OCI-LY7 (cell line): Measurements from ENCODE around the gene E2F6. TPM values are rescaled to one million over a fixed set of nuclear protein-coding genes. Genes with fewer than 3 reads are reported as not detected.

Experiments
- BruUV-seq: library from RNA; stranded (reverse); fragments of 400-500 nt; replicated peaks from 2 replicates; lab custom pipeline; 2021; lab: Mats Ljungman, UMichigan
- CTCF ChIA-PET: fragments of 300-600 bp; sonication (Branson Sonifier 250); formaldehyde crosslinking; loops from one replicate; lab custom pipeline; 2022; ENCODE audit warnings: antibody characterized with exemption; ENCODE audit not compliant: unreplicated experiment; lab: Charles Lee
- POLR2A ChIA-PET: fragments of 300-600 bp; sonication (Branson Sonifier 250); formaldehyde crosslinking; loops from one replicate; lab custom pipeline; 2022; ENCODE audit warnings: antibody characterized with exemption; lab: Charles Lee
- DNase-seq: peaks from one replicate; pipeline ENCODE4 v3.0.0-alpha.2; 2015; ENCODE audit warnings: low spot score
- H2AFZ ChIP-seq: fragments of 200-600 bp; sonication (generic), shearing (Covaris generic); 2 replicates; pipeline ENCODE4 v1.6.1; 2014; ENCODE audit warnings: mild to moderate bottlenecking, antibody characterized with exemption, low read length, moderate library complexity
- H3K27ac ChIP-seq: fragments of 200-600 bp; sonication (generic); 2 replicates; pipeline ENCODE4 v1.5.1; 2014; ENCODE audit warnings: mixed run types, low read depth, mild to moderate bottlenecking, moderate library complexity, low read length, inconsistent platforms; ENCODE audit not compliant: poor library complexity, severe bottlenecking
- H3K36me3 ChIP-seq: fragments of 200-600 bp; sonication (generic); 2 replicates; pipeline ENCODE4 v1.6.1; 2014; ENCODE audit warnings: mild to moderate bottlenecking, antibody characterized with exemption, low read length, moderate library complexity, mixed read lengths; ENCODE audit not compliant: insufficient read depth
- H3K4me1 ChIP-seq: fragments of 200-600 bp; sonication (generic); 2 replicates; pipeline ENCODE4 v1.5.1; 2014; ENCODE audit warnings: mild to moderate bottlenecking, low read length; ENCODE audit not compliant: insufficient read depth, poor library complexity, severe bottlenecking
- H3K4me2 ChIP-seq: fragments of 200-600 bp; sonication (generic); 2 replicates; pipeline ENCODE4 v1.6.1; 2014; ENCODE audit warnings: mild to moderate bottlenecking, low read length
- H3K4me3 ChIP-seq: fragments of 200-600 bp; sonication (generic); 2 replicates; pipeline ENCODE4 v1.5.1; 2014; ENCODE audit warnings: mild to moderate bottlenecking, low read depth, low read length; ENCODE audit not compliant: poor library complexity, severe bottlenecking
- H3K79me2 ChIP-seq: fragments of 200-600 bp; sonication (generic); 2 replicates; pipeline ENCODE4 v1.6.1; 2016; ENCODE audit warnings: low read depth, mild to moderate bottlenecking, low read length, moderate library complexity, mixed read lengths; ENCODE audit not compliant: insufficient read depth
- H3K9me2 ChIP-seq: fragments of 200-600 bp; sonication (generic); 2 replicates; pipeline ENCODE4 v1.6.1; 2016; ENCODE audit warnings: mild to moderate bottlenecking, low read length, mixed read lengths; ENCODE audit not compliant: insufficient read depth
- H3K9me3 ChIP-seq: fragments of 200-600 bp; sonication (generic); 2 replicates; pipeline ENCODE4 v1.6.1; 2014; ENCODE audit warnings: mild to moderate bottlenecking, mixed run types, low read length, mixed read lengths
- H4K20me1 ChIP-seq: fragments of 200-600 bp; sonication (generic); 2 replicates; pipeline ENCODE4 v1.6.1; 2014; ENCODE audit warnings: mild to moderate bottlenecking, antibody characterized with exemption, low read length, moderate library complexity, mixed read lengths; ENCODE audit not compliant: insufficient read depth
- EZH2phosphoT487 ChIP-seq: fragments of 200-600 bp; sonication (generic); IDR thresholded peaks from 2 replicates; pipeline ENCODE4 v1.6.1; 2018; ENCODE audit warnings: low read depth, borderline replicate concordance, mild to moderate bottlenecking, mixed run types, antibody characterized with exemption, low read length, moderate library complexity, mixed read lengths
- intact Hi-C: fragments of 100-400 bp; cut with micrococcal nuclease; formaldehyde crosslinking; loops from one replicate; pipeline ENCODE4 v1.10.0; 2022; ENCODE audit not compliant: unreplicated experiment
- total RNA-seq, 2 experiments: library from RNA; depleted of rRNA in 1 of 2; stranded (reverse); fragments of >200 nt in 1 of 2; shearing (Covaris generic) in 1 of 2; gene quantifications; 2 replicates each; pipeline ENCODE4 v1.2.3, GENCODE V29; 2014 to 2022
- TF ChIP-seq, protein P1 (sequence below): fragments of 200-600 bp; sonication (generic); conservative IDR thresholded peaks from 2 replicates; pipeline ENCODE4 v1.5.1; 2014; ENCODE audit warnings: mild to moderate bottlenecking, antibody characterized with exemption, low read length, moderate library complexity, mixed read lengths

Gene E2F6
- total RNA-seq, 2 experiments from 2014 or later, result 12.4 to 14.3 TPM

DNA sequence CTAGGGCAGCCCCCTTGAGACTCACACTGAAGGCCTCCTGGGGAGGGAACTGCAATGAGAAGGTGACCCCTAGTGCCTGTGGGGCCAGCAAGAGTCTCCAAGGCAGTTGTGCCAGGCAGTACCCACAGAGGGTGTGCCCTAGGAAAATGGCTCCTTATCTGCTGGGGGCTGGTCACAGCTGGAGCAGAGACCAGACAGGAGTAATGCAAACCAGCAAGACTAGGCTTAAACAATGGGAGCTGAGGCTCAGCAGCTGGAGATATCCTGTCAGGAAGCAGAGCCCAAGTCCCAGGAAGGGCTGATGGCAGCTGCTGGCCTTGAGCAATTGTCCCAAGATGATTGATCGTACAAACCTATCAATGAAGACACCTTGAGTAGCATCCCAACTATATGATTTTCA, 26.8 kb upstream of the E2F6 start:
- CTCF ChIA-PET, result no interaction called here
- intact Hi-C loops, result no loop called here
- H2AFZ ChIP-seq, result no peak overlapping the region
- H3K9me2 ChIP-seq, result no peaks in the 10 kb centered on the region
- no peaks in the 10 kb centered on the region for H4K20me1 ChIP-seq
- TF ChIP-seq EZH2phosphoT487, result no peak
- TF ChIP-seq, protein P1, sequence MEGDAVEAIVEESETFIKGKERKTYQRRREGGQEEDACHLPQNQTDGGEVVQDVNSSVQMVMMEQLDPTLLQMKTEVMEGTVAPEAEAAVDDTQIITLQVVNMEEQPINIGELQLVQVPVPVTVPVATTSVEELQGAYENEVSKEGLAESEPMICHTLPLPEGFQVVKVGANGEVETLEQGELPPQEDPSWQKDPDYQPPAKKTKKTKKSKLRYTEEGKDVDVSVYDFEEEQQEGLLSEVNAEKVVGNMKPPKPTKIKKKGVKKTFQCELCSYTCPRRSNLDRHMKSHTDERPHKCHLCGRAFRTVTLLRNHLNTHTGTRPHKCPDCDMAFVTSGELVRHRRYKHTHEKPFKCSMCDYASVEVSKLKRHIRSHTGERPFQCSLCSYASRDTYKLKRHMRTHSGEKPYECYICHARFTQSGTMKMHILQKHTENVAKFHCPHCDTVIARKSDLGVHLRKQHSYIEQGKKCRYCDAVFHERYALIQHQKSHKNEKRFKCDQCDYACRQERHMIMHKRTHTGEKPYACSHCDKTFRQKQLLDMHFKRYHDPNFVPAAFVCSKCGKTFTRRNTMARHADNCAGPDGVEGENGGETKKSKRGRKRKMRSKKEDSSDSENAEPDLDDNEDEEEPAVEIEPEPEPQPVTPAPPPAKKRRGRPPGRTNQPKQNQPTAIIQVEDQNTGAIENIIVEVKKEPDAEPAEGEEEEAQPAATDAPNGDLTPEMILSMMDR, result no peak
- no peak for DNase-seq
- H3K27ac ChIP-seq, result no peak overlapping the region
- no peaks in the 10 kb centered on the region for H3K36me3 ChIP-seq
- H3K4me3 ChIP-seq, result no peak overlapping the region
- no TSS peak for BruUV-seq
- H3K79me2 ChIP-seq, result no peaks in the 10 kb centered on the region
- no peak overlapping the region for H3K4me2 ChIP-seq
- H3K4me1 ChIP-seq, result no peaks in the 10 kb centered on the region
- H3K9me3 ChIP-seq, result no peaks in the 10 kb centered on the region
- POLR2A ChIA-PET, result interaction anchor here (1.4 kb wide), 1 partner anchor 8 kb away, joined by 3 read pairs; no protein-coding TSS in a partner anchor

DNA sequence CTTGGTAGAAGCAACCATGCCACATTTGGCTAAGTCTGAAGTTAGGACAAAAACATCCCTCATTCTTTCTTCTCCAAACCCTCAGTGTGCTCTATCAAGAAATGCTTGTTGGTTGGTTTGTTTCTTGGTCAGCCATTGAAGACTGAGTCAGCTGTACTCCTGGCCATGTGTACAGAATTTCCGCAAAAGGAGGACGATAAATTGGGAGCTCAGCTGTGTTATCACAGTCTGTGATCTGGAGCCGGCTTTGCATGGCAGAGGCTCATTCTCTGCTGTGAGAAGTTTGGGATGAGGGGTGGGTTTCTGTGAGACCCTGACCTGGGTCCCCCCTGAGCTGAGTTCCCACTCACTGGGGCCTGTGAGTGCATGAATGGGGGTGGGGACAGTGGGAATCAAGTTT, 26.3 kb upstream of the E2F6 start:
- Histone ChIP-seq H3K4me3 (no peak overlapping the region), H2AFZ (no peak overlapping the region), H3K36me3 (no peaks in the 10 kb centered on the region), H3K9me2 (no peaks in the 10 kb centered on the region), H4K20me1 (no peaks in the 10 kb centered on the region), H3K9me3 (no peaks in the 10 kb centered on the region), H3K4me2 (no peak overlapping the region), H3K4me1 (no peaks in the 10 kb centered on the region), H3K27ac (no peak overlapping the region), H3K79me2 (no peaks in the 10 kb centered on the region)
- ChIA-PET CTCF (no interaction called here), POLR2A (no interaction called here)
- BruUV-seq, result no TSS peak
- intact Hi-C loops, result no loop called here
- TF ChIP-seq, protein P1, result no peak
- TF ChIP-seq EZH2phosphoT487, result no peak
- no peak for DNase-seq

DNA sequence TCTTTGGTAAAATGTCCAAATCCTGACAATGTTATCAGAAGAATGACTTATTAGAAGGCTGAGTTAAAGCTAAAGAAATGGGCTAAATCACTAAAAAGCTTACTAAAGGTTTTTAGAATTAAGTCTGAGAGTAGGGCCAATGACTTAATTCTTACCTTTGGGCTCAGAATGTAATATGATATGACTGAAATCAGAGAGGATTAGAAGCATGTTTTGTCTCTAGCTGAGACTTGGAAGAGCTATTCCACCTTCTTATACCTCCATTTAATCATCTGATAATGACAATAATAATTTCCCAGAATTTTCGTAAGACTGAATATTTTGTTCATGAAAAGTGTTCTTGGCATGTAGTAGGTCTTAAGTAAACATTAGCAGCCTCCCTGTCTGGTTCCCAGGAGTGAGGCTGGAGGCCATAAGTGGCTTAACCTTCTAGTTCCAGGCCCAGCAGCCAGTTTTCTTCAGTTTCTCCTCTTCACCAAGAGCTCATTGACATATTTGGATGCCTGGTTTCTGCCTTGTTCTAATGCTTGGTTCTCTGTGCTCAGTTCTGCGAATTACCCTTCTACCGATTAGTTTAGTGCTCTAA, 25.5 kb upstream of the E2F6 start:
- Histone ChIP-seq H3K4me3 (no peak overlapping the region), H3K4me1 (no peaks in the 10 kb centered on the region), H3K9me2 (no peaks in the 10 kb centered on the region), H3K9me3 (no peaks in the 10 kb centered on the region), H3K27ac (no peak overlapping the region), H3K4me2 (no peak overlapping the region), H2AFZ (no peak overlapping the region), H3K79me2 (no peaks in the 10 kb centered on the region), H4K20me1 (no peaks in the 10 kb centered on the region), H3K36me3 (no peaks in the 10 kb centered on the region)
- TF ChIP-seq EZH2phosphoT487, result no peak
- TF ChIP-seq, protein P1, result no peak
- ChIA-PET POLR2A (interaction anchor here (1.0 kb wide), 1 partner anchor 42 kb away, joined by 3 read pairs; the partner anchor contains the start of gene GREB1), CTCF (no interaction called here)
- intact Hi-C loops, result no loop called here
- no peak for DNase-seq
- no TSS peak for BruUV-seq
